Endothelial cell of umbilical vein (primary cell): ENCODE data around the gene FBLN7. TPM values are rescaled to one million over a fixed set of nuclear protein-coding genes. Genes with fewer than 3 reads are reported as not detected.

Experiments
- BruUV-seq: library from RNA; stranded (reverse); fragments of 400-500 nt; replicated peaks from 2 replicates; lab custom pipeline; 2021; lab: Mats Ljungman, UMichigan
- CTCF ChIA-PET: fragments of 300-600, 350-600 bp; sonication (Branson Sonifier 250); formaldehyde crosslinking; loops from one replicate; lab custom pipeline; 2021; ENCODE audit warnings: antibody characterized with exemption, inconsistent platforms; lab: Charles Lee
- POLR2A ChIA-PET: fragments of 300-600, 350-600 bp; sonication (Branson Sonifier 250); formaldehyde crosslinking; loops from one replicate; lab custom pipeline; 2021; ENCODE audit warnings: antibody characterized with exemption, inconsistent platforms; lab: Charles Lee
- DNase-seq: peaks from one replicate; pipeline ENCODE4 v3.0.0-alpha.2; 2011; ENCODE audit warnings: low read depth, low spot score
- FAIRE-seq: peaks from 2 replicates; lab custom pipeline; 2011; peaks lifted over from hg19 to GRCh38; lab: Jason Lieb, UNC
- H2AFZ ChIP-seq: 2 replicates; pipeline ENCODE4 v1.6.0; 2012; ENCODE audit warnings: low read depth, low read length, control low read depth, inconsistent platforms
- H3K27ac ChIP-seq: 2 replicates; pipeline ENCODE4 v1.5.1; 2011; ENCODE audit warnings: low read depth, mild to moderate bottlenecking, control low read depth, low read length, moderate library complexity; ENCODE audit not compliant: insufficient read depth
- H3K27me3 ChIP-seq, 2 experiments: 2 replicates each; pipeline versions ENCODE4 v1.6.0 to v1.6.1; 2011; ENCODE audit warnings: low read length in 2 of 2, mixed read lengths in 1 of 2; ENCODE audit not compliant: control insufficient read depth in 2 of 2, insufficient read depth in 2 of 2
- H3K36me3 ChIP-seq, 2 experiments: 2 replicates in 1 of 2; 3 replicates in 1 of 2; pipeline ENCODE4 v1.5.1; 2011; ENCODE audit warnings: low read length in 2 of 2, mild to moderate bottlenecking in 1 of 2, moderate library complexity in 1 of 2; ENCODE audit not compliant: control insufficient read depth in 2 of 2, insufficient read depth in 2 of 2; ENCODE audit errors: extremely low read depth in 1 of 2
- H3K4me1 ChIP-seq: 3 replicates; pipeline ENCODE4 v1.5.1; 2011; ENCODE audit warnings: mild to moderate bottlenecking, low read length; ENCODE audit not compliant: control insufficient read depth, insufficient read depth; ENCODE audit errors: extremely low read depth
- H3K4me2 ChIP-seq: 2 replicates; pipeline ENCODE4 v1.6.1; 2011; ENCODE audit warnings: low read length, control low read depth, mixed read lengths; ENCODE audit not compliant: insufficient read depth
- H3K4me3 ChIP-seq, 3 experiments: fragments of 200-600 bp in 1 of 3; sonication (generic), shearing (Covaris generic) in 1 of 3; replicated peaks in 1 of 3; 2 replicates each; pipeline ENCODE4 v1.5.1; 2011 to 2016; ENCODE audit warnings: control low read depth in 3 of 3, low read length in 3 of 3, mild to moderate bottlenecking in 2 of 3, inconsistent platforms in 1 of 3, low read depth in 1 of 3, moderate library complexity in 1 of 3; ENCODE audit not compliant: insufficient read depth in 1 of 3
- H3K79me2 ChIP-seq: 2 replicates; pipeline ENCODE4 v1.6.0; 2012; ENCODE audit warnings: low read length, inconsistent platforms; ENCODE audit not compliant: control insufficient read depth, insufficient read depth
- H3K9ac ChIP-seq: replicated peaks from 2 replicates; pipeline ENCODE3; 2011; ENCODE audit warnings: low read length, control low read depth; ENCODE audit not compliant: insufficient read depth; ENCODE audit errors: extremely low read depth
- H3K9me1 ChIP-seq: replicated peaks from 3 replicates; pipeline ENCODE4 v1.6.0; 2011; ENCODE audit warnings: mild to moderate bottlenecking, low read length; ENCODE audit not compliant: control insufficient read depth, insufficient read depth; ENCODE audit errors: extremely low read depth
- H3K9me3 ChIP-seq: replicated peaks from 2 replicates; pipeline ENCODE4 v1.5.1; 2012; ENCODE audit warnings: low read length, inconsistent platforms; ENCODE audit not compliant: control insufficient read depth, insufficient read depth
- H4K20me1 ChIP-seq: replicated peaks from 2 replicates; pipeline ENCODE3; 2011; ENCODE audit warnings: mild to moderate bottlenecking, low read length; ENCODE audit not compliant: control insufficient read depth, insufficient read depth; ENCODE audit errors: extremely low read depth
- CTCF ChIP-seq, 2 donors: IDR thresholded peaks; 1 replicate in 1 of 2; 2 replicates in 1 of 2; pipeline ENCODE4 v1.5.1; 2011; ENCODE audit warnings: low read length in 2 of 2, mild to moderate bottlenecking in 2 of 2, moderate library complexity in 2 of 2, control low read depth in 1 of 2, inconsistent platforms in 1 of 2, low read depth in 1 of 2; ENCODE audit not compliant: insufficient read depth in 1 of 2; ENCODE audit errors: extremely low read depth in 1 of 2
- EZH2 ChIP-seq: IDR thresholded peaks from 2 replicates; pipeline ENCODE4 v1.6.1; 2012; ENCODE audit warnings: borderline replicate concordance, low read depth, mild to moderate bottlenecking, moderate library complexity, low read length, inconsistent platforms; ENCODE audit not compliant: severe bottlenecking
- FOS ChIP-seq: IDR thresholded peaks from 2 replicates; pipeline ENCODE4 v1.6.1; 2011; ENCODE audit warnings: mild to moderate bottlenecking, low read length, moderate library complexity, borderline replicate concordance; ENCODE audit not compliant: insufficient read depth
- GATA2 ChIP-seq: IDR thresholded peaks from 2 replicates; pipeline ENCODE4 v1.7.0; 2011; ENCODE audit warnings: low read depth, mild to moderate bottlenecking, moderate library complexity, mixed read lengths, low read length; ENCODE audit not compliant: insufficient read length, insufficient read depth
- JUN ChIP-seq: IDR thresholded peaks from 2 replicates; pipeline ENCODE4 v1.6.1; 2011; ENCODE audit warnings: borderline replicate concordance, low read depth; ENCODE audit not compliant: insufficient read length, insufficient read depth
- MAX ChIP-seq: IDR thresholded peaks from 2 replicates; pipeline ENCODE4 v1.6.1; 2011; ENCODE audit not compliant: insufficient read depth, insufficient read length
- MYC ChIP-seq: IDR thresholded peaks from one replicate; pipeline ENCODE4 v1.6.1; 2011; ENCODE audit warnings: mild to moderate bottlenecking, low read depth, low read length
- POLR2A ChIP-seq: IDR thresholded peaks from 2 replicates; pipeline ENCODE4 v1.6.1; 2012; ENCODE audit warnings: low read depth, mild to moderate bottlenecking, control low read depth, low read length
- POLR2AphosphoS5 ChIP-seq: IDR thresholded peaks from 2 replicates; pipeline ENCODE4 v1.6.1; 2012; ENCODE audit warnings: low read depth, mild to moderate bottlenecking, control low read depth, low read length, moderate library complexity; ENCODE audit not compliant: insufficient read depth
- dilution Hi-C: fragments of 300-500 bp; cut with MboI; formaldehyde crosslinking; loops from one replicate; pipeline ENCODE4 v1.15.0; 2019; ENCODE audit warnings: low sequenced_read_pairs; ENCODE audit not compliant: extremely low pct_ligation_motif_present
- intact Hi-C: fragments of 100-400 bp; cut with micrococcal nuclease; formaldehyde crosslinking; loops from one replicate; pipeline ENCODE4 v1.10.0; 2022
- polyA plus RNA-seq, 4 experiments: library from polyadenylated mRNA; depleted of rRNA in 3 of 4; stranded (reverse) in 3 of 4; unstranded in 1 of 4; fragments of >200 nt; gene quantifications; 2 replicates each; pipeline versions ENCODE4 v1.2.1 to v1.2.3, GENCODE V29; 2011 to 2012; ENCODE audit warnings: missing spikeins in 1 of 4
- total RNA-seq: library from RNA; stranded (reverse); gene quantifications from 2 replicates; pipeline ENCODE4 v1.2.3, GENCODE V29; 2021

Gene FBLN7
- total and polyA plus RNA-seq, 2 donors (not counting 3 experiments of a cell fraction or from before 2014, with no cell fraction given), result 3.1 to 3.3 TPM

- TF ChIP-seq JUN (no peak), POLR2AphosphoS5 (no peak), CTCF (IDR thresholded peaks at IDR 0.05; ENCODE audit: extremely low read depth in 1 of 2, insufficient read depth in 1 of 2, low read depth in 1 of 2, low read length in 2 of 2) (no peak)
- Histone ChIP-seq H3K9me3 (no peaks in the 10 kb centered on the region), H3K9ac (no peak overlapping the region), H3K36me3 (no peaks in the 10 kb centered on the region), H3K4me1 (no peaks in the 10 kb centered on the region), H3K27ac (no peak overlapping the region), H3K4me2 (no peak overlapping the region), H3K9me1 (no peaks in the 10 kb centered on the region), H3K27me3 (peaks cover 0 to 2% of the 10 kb centered on the region in 2 experiments), H3K4me3 (no peak overlapping the region), H2AFZ (no peak overlapping the region), H3K79me2 (no peaks in the 10 kb centered on the region), H4K20me1 (no peaks in the 10 kb centered on the region)
- no TSS peak for BruUV-seq
- no peak for DNase-seq
- no peak for FAIRE-seq
- POLR2A ChIA-PET, result no interaction called here
- CTCF ChIA-PET, result interaction anchor here (0.9 kb wide), 1 partner anchor 306 kb away, joined by 3 read pairs; no protein-coding TSS in a partner anchor
- intact Hi-C loops (no loop called here), dilution Hi-C loops (no loop called here)
These were observed 24.8 kb downstream of the FBLN7 start for GRCh38 chr2:112162956-112163355.

DNA sequence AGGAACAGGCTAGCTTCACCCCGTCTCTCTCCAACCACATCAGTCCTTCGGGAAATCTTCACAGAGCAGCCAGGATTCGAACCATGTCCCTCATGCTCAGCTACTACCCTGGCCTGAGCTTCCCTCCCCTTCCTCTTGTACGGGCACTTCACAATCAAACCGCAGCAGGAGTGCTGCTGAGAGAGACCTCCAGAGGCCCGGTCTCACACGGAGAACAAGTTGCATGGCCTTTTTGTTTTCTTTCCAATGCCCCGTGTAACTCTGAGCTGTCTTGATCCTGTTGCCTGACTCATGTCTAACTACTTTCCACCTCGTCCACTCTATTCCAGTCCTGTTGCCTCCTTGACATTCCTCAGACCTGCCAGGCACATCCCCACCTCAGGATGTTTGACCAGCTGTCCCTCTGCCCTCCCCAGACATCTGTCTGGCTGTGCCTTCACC is 25.4 kb downstream of the FBLN7 start:
- FAIRE-seq (no peak), DNase-seq (no peak)
- no peak overlapping the region for H3K4me2 ChIP-seq
- no peak for TF ChIP-seq EZH2
- no peak for TF ChIP-seq MAX
- no peak for TF ChIP-seq JUN
- no peak for TF ChIP-seq MYC
- no peak for TF ChIP-seq CTCF (IDR thresholded peaks at IDR 0.05; ENCODE audit: extremely low read depth in 1 of 2, insufficient read depth in 1 of 2, low read depth in 1 of 2, low read length in 2 of 2)
- no peak for TF ChIP-seq FOS
- TF ChIP-seq POLR2A, result no peak
- no peak for TF ChIP-seq POLR2AphosphoS5
- TF ChIP-seq GATA2, result no peak
- dilution Hi-C loops (no loop called here), intact Hi-C loops (no loop called here)
- no peaks in the 10 kb centered on the region for H4K20me1 ChIP-seq
- peaks cover 0 to 2% of the 10 kb centered on the region in 2 experiments for H3K27me3 ChIP-seq
- no peaks in the 10 kb centered on the region for H3K9me1 ChIP-seq
- no peaks in the 10 kb centered on the region for H3K36me3 ChIP-seq
- CTCF ChIA-PET, result no interaction called here
- no peak overlapping the region for H3K4me3 ChIP-seq
- no TSS peak for BruUV-seq
- no peak overlapping the region for H3K27ac ChIP-seq
- no peaks in the 10 kb centered on the region for H3K4me1 ChIP-seq
- H3K9me3 ChIP-seq, result no peaks in the 10 kb centered on the region
- H2AFZ ChIP-seq, result no peak overlapping the region
- no peak overlapping the region for H3K9ac ChIP-seq
- POLR2A ChIA-PET, result no interaction called here
- H3K79me2 ChIP-seq, result no peaks in the 10 kb centered on the region
